ENCODE data around the gene SLC8B1. TPM values are rescaled to one million over a fixed set of nuclear protein-coding genes. Genes with fewer than 3 reads are reported as not detected.

Gene SLC8B1
- total RNA-seq, 1 experiment from 2014 or later, result 5.9 TPM

DNA sequence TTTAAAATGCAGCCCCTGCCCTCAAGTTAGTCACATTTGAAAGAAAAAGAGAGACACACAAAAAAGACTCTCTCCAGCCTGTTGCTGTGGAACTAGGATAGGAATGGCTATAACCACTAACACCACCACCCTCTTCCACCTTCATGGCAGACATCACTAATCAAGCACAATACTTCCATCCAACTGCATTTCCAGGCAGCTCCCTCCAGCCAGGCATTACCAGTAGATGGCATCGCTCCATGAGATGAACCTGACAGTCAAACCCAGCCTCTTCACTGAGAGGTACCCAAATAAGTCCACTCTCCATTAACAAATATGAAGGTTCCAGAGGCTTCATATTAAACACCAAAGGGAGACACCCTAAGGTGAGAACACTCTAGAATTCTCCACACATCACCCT is 24.4 kb downstream of the SLC8B1 start:
- H4K20me1 ChIP-seq (ENCODE audit: insufficient read depth, low read depth, low read length), result no peaks in the 10 kb centered on the region
- H3K27ac ChIP-seq (ENCODE audit: low read length), result no peak overlapping the region
- H3K36me3 ChIP-seq (ENCODE audit: insufficient read depth, low read length), result no peaks in the 10 kb centered on the region
- H3K79me2 ChIP-seq (ENCODE audit: low read length), result no peaks in the 10 kb centered on the region
- no peak overlapping the region for H3K4me2 ChIP-seq (ENCODE audit: low read depth, low read length, poor library complexity, severe bottlenecking)
- no peak overlapping the region for H3K9ac ChIP-seq (ENCODE audit: low read length)
- H2AFZ ChIP-seq (ENCODE audit: low read length), result no peak overlapping the region
- no peaks in the 10 kb centered on the region for H3K4me1 ChIP-seq (ENCODE audit: low read length)
- DNase-seq, result peak; percentile 54
- no peaks in the 10 kb centered on the region for H3K9me3 ChIP-seq (ENCODE audit: low read length)
- no peaks in the 10 kb centered on the region for H3K27me3 ChIP-seq (ENCODE audit: low read length)
- H3K9me2 ChIP-seq (replicated peaks; ENCODE audit: insufficient read depth, low read length), result no peaks in the 10 kb centered on the region
- H3K4me3 ChIP-seq (ENCODE audit: low read length), result no peak overlapping the region

DNA sequence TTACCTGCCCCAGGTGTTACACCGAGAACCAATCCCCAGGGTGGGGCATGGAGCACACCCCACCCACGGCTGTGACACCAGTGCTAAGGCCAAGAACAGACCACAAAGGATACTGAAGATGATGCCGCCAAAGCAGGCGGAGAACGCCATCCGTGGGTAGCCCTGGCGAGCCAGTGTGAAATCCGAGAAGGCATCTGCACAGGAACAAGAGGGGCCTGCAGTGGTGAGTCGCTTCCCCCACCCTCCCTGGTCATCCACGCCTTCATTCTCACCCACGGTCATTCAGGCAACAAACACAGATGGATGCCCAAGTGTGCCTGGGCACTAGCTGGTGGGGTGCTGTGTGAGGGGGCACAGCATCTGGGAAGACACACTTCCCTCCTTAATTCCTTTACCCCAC is 28.5 kb downstream of the SLC8B1 start:
- Histone ChIP-seq H3K4me3 (ENCODE audit: low read length) (no peak overlapping the region), H3K36me3 (ENCODE audit: insufficient read depth, low read length) (no peaks in the 10 kb centered on the region), H3K27me3 (ENCODE audit: low read length) (no peaks in the 10 kb centered on the region), H3K79me2 (ENCODE audit: low read length) (no peaks in the 10 kb centered on the region), H4K20me1 (ENCODE audit: insufficient read depth, low read depth, low read length) (no peaks in the 10 kb centered on the region), H3K4me1 (ENCODE audit: low read length) (no peaks in the 10 kb centered on the region), H3K9me3 (ENCODE audit: low read length) (no peaks in the 10 kb centered on the region), H3K4me2 (ENCODE audit: low read depth, low read length, poor library complexity, severe bottlenecking) (no peak overlapping the region), H3K9ac (ENCODE audit: low read length) (no peak overlapping the region), H3K9me2 (replicated peaks; ENCODE audit: insufficient read depth, low read length) (no peaks in the 10 kb centered on the region), H2AFZ (ENCODE audit: low read length) (no peak overlapping the region), H3K27ac (ENCODE audit: low read length) (no peak overlapping the region)
- DNase-seq, result no peak

DNA sequence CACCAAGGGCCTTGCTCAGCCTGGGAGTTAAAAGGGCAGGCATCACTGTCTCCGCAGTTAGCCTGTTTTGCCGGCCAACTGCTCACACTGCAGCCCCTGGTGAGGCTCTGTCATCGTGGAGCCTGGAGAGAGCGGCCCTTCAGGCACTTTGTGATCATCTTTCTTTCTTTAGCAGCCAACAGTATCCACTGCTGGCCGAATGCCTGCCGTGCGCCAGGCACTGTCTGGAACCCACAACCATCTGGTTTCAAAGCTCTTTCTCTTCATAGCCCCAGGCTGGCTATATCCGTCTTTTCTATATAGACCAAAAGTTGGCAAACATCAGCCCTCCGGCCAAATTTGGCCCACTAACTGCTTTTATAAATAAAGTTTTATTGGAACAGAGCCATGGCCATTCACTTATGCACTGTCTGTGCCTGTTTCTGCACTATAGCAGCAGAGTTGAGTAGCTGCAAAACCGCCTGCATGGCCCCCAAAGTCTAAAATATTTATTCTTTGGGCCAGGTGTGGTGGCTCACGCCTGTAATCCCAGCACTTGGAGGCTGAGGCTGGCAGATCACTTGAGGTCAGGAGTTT is 29.5 kb downstream of the SLC8B1 start:
- Histone ChIP-seq H3K79me2 (ENCODE audit: low read length) (no peaks in the 10 kb centered on the region), H3K4me2 (ENCODE audit: low read depth, low read length, poor library complexity, severe bottlenecking) (no peak overlapping the region), H3K9ac (ENCODE audit: low read length) (no peak overlapping the region), H3K4me1 (ENCODE audit: low read length) (no peaks in the 10 kb centered on the region), H3K9me3 (ENCODE audit: low read length) (no peaks in the 10 kb centered on the region), H3K36me3 (ENCODE audit: insufficient read depth, low read length) (no peaks in the 10 kb centered on the region), H3K9me2 (replicated peaks; ENCODE audit: insufficient read depth, low read length) (no peaks in the 10 kb centered on the region), H3K27me3 (ENCODE audit: low read length) (no peaks in the 10 kb centered on the region), H3K27ac (ENCODE audit: low read length) (no peak overlapping the region), H2AFZ (ENCODE audit: low read length) (no peak overlapping the region), H4K20me1 (ENCODE audit: insufficient read depth, low read depth, low read length) (no peaks in the 10 kb centered on the region), H3K4me3 (ENCODE audit: low read length) (no peak overlapping the region)
- no peak for DNase-seq

DNA sequence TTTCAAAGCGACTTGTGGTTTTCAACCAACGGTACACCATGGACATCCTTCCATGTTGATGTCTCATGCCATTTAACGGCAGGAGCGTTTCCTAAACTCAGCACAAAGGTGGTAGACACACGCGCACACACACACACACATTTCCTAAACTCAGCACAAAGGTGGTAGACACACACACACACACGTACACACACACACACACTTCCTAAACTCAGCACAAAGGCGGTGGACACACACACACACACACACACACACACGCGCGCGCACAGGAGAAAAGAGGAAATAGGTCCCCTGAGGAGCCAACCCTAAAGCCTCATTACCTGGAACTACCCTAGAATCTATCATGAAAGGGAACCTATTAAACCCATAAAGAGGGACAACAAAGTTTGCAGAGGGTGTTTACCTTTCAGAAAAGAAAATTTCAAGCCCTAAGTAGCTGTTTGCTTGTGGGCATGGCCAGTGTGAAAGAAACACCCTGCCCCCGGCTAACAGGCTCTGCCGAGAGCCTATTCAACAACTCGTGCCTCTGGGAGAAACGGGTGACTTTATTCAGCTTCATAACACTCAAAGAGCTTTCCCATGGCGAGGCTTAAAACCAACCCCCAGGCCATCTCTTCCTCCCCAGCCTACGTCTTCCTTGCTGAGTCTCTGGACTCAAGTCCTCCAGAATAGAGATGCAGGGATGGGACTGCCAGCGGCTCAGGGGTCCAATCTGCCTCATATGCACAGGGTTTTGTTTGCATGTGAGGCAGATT is 31.8 kb downstream of the SLC8B1 start:
- H3K4me2 ChIP-seq (ENCODE audit: low read depth, low read length, poor library complexity, severe bottlenecking), result no peak overlapping the region
- H3K79me2 ChIP-seq (ENCODE audit: low read length), result no peaks in the 10 kb centered on the region
- peaks cover 15% of the 10 kb centered on the region for H3K4me1 ChIP-seq (ENCODE audit: low read length)
- no peak overlapping the region for H3K27ac ChIP-seq (ENCODE audit: low read length)
- no peaks in the 10 kb centered on the region for H3K27me3 ChIP-seq (ENCODE audit: low read length)
- H3K4me3 ChIP-seq (ENCODE audit: low read length), result no peak overlapping the region
- H3K9me2 ChIP-seq (replicated peaks; ENCODE audit: insufficient read depth, low read length), result no peaks in the 10 kb centered on the region
- DNase-seq, result no peak
- no peaks in the 10 kb centered on the region; the same call in 1 of the 2 replicates for H4K20me1 ChIP-seq (ENCODE audit: insufficient read depth, low read depth, low read length)
- H2AFZ ChIP-seq (ENCODE audit: low read length), result no peak overlapping the region
- H3K9me3 ChIP-seq (ENCODE audit: low read length), result no peaks in the 10 kb centered on the region
- no peak overlapping the region for H3K9ac ChIP-seq (ENCODE audit: low read length)
- H3K36me3 ChIP-seq (ENCODE audit: insufficient read depth, low read length), result no peaks in the 10 kb centered on the region

DNA sequence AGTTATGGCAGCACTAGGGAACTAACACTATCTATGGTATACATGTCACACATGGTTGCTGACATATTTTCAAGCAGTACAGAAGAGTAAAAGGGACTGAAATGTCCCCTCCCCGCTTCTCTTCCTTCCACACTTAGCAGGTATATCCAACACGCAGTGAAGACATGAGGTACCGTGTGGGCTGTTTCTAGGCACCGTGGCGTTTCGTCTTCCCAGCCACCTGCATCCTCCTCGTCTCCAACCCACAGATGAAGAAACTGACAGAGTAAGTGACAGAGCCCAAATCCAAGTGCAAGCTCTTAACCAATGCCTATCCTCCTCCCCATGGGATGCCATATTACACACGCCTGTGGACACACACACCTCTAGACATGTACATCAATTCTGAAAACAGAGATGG is 32.4 kb downstream of the SLC8B1 start:
- H3K79me2 ChIP-seq (ENCODE audit: low read length), result no peaks in the 10 kb centered on the region
- H3K4me3 ChIP-seq (ENCODE audit: low read length), result no peak overlapping the region
- H3K27me3 ChIP-seq (ENCODE audit: low read length), result no peaks in the 10 kb centered on the region
- peaks cover 3% of the 10 kb centered on the region; the same call in 1 of the 2 replicates for H3K36me3 ChIP-seq (ENCODE audit: insufficient read depth, low read length)
- H2AFZ ChIP-seq (ENCODE audit: low read length), result no peak overlapping the region
- no peak overlapping the region for H3K9ac ChIP-seq (ENCODE audit: low read length)
- no peaks in the 10 kb centered on the region for H3K9me2 ChIP-seq (replicated peaks; ENCODE audit: insufficient read depth, low read length)
- H3K27ac ChIP-seq (ENCODE audit: low read length), result no peak overlapping the region
- no peak for DNase-seq
- peaks cover 21% of the 10 kb centered on the region for H3K4me1 ChIP-seq (ENCODE audit: low read length)
- no peaks in the 10 kb centered on the region; the same call in 1 of the 2 replicates for H4K20me1 ChIP-seq (ENCODE audit: insufficient read depth, low read depth, low read length)
- no peaks in the 10 kb centered on the region for H3K9me3 ChIP-seq (ENCODE audit: low read length)
- H3K4me2 ChIP-seq (ENCODE audit: low read depth, low read length, poor library complexity, severe bottlenecking), result no peak overlapping the region

DNA sequence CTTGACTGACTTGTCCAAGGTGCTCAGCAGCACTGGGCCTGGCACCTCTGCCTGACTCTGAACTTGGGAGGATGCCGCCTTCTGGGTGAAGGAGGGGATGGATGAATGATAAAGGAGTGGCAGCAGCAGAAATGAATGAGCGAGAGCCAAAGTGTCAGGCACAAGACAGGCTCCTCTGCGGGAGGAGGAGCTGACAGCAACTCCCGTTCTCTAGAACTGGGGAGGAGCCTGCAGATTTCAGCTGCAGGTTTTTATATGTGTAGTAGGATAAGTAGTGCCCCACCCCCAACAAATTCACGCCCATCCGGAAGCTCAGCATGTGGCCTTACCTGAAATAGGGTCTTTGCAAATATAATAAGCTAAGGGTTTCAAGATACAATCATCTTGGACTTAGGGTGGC is 33.1 kb downstream of the SLC8B1 start:
- peaks cover 3% of the 10 kb centered on the region; the same call in 1 of the 2 replicates for H3K36me3 ChIP-seq (ENCODE audit: insufficient read depth, low read length)
- H3K79me2 ChIP-seq (ENCODE audit: low read length), result no peaks in the 10 kb centered on the region
- no peaks in the 10 kb centered on the region for H3K9me3 ChIP-seq (ENCODE audit: low read length)
- H3K9me2 ChIP-seq (replicated peaks; ENCODE audit: insufficient read depth, low read length), result no peaks in the 10 kb centered on the region
- H3K4me2 ChIP-seq (ENCODE audit: low read depth, low read length, poor library complexity, severe bottlenecking), result no peak overlapping the region
- H2AFZ ChIP-seq (ENCODE audit: low read length), result no peak overlapping the region
- no peak overlapping the region for H3K4me3 ChIP-seq (ENCODE audit: low read length)
- H3K4me1 ChIP-seq (ENCODE audit: low read length), result peaks cover 27% of the 10 kb centered on the region
- no peaks in the 10 kb centered on the region; the same call in 1 of the 2 replicates for H4K20me1 ChIP-seq (ENCODE audit: insufficient read depth, low read depth, low read length)
- H3K27ac ChIP-seq (ENCODE audit: low read length), result no peak overlapping the region
- no peaks in the 10 kb centered on the region for H3K27me3 ChIP-seq (ENCODE audit: low read length)
- DNase-seq, result no peak
- H3K9ac ChIP-seq (ENCODE audit: low read length), result no peak overlapping the region

DNA sequence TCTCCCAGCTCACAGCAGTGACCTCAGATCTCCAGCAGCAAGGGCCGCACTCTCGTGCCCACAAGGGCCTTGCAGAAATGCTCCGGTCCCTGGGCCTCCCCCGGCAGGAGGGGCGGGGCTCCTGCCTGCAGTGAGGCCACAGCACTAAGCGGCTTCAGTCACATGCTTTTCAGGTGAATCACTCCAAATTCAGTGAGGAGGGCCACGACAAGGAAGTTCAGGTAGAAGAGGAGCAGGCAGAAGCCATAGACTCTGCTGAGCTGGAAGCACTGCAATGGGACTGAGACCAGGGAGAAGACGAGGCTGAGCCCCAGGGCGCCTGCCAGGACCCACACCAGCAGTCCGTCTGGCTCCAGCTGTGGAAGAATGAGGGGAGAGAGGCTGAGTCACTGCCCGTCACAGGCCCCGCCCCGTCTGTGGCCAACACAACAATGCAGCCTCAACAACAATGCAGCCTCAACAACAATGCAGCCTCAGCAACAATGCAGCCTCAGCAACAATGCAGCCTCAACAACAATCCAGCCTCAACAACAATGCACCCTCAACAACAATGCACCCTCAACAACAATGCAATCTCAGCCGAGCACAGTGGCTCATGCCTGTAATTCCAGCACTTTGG is 35.2 kb downstream of the SLC8B1 start:
- no peak overlapping the region for H3K4me2 ChIP-seq (ENCODE audit: low read depth, low read length, poor library complexity, severe bottlenecking)
- no peak overlapping the region for H3K9ac ChIP-seq (ENCODE audit: low read length)
- no peak overlapping the region for H2AFZ ChIP-seq (ENCODE audit: low read length)
- peaks cover 3% of the 10 kb centered on the region; the same call in 1 of the 2 replicates for H3K36me3 ChIP-seq (ENCODE audit: insufficient read depth, low read length)
- peaks cover 27% of the 10 kb centered on the region for H3K4me1 ChIP-seq (ENCODE audit: low read length)
- no peaks in the 10 kb centered on the region for H3K9me2 ChIP-seq (replicated peaks; ENCODE audit: insufficient read depth, low read length)
- no peaks in the 10 kb centered on the region for H3K9me3 ChIP-seq (ENCODE audit: low read length)
- no peaks in the 10 kb centered on the region for H3K27me3 ChIP-seq (ENCODE audit: low read length)
- no peaks in the 10 kb centered on the region; the same call in 1 of the 2 replicates for H4K20me1 ChIP-seq (ENCODE audit: insufficient read depth, low read depth, low read length)
- no peaks in the 10 kb centered on the region for H3K79me2 ChIP-seq (ENCODE audit: low read length)
- no peak overlapping the region for H3K4me3 ChIP-seq (ENCODE audit: low read length)
- H3K27ac ChIP-seq (ENCODE audit: low read length), result peak overlapping the region; percentile 53
- DNase-seq, result no peak

DNA sequence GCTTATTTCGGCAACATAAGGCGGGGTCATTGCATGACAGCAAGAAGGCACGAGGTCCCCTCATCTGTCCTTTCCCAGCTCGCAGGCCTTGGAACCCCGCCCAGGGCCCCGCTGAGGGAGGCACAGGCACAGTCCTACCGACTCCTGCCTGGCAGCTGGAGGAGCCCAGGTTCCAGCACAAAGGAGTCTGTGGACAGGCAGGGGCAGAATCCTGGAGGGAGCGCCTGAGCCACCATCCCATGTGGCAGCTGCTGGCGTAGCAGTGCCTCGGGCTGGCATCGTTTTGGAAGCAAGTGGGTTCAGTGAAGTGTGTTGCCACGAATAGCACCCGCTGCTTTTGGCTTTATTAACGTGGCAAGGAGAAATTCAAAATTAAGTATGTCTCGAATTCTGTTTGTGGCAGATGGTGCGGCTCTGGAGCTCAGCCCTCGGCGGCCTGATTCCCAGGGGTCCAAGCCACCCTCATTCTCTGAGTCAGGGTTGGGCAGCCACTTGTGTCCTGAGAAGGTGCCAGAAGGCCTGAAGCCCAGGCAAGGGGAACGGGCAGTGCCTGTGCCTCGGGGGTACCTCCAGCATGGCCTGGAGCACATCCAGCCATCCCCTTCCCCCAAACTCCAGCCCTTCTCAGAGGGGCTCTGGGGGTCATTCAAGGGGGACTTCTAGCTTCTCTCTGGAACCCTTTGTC is 35.9 kb downstream of the SLC8B1 start:
- Histone ChIP-seq H3K4me3 (ENCODE audit: low read length) (no peak overlapping the region), H3K36me3 (ENCODE audit: insufficient read depth, low read length) (peaks cover 3% of the 10 kb centered on the region; the same call in 1 of the 2 replicates), H3K9me3 (ENCODE audit: low read length) (no peaks in the 10 kb centered on the region), H2AFZ (ENCODE audit: low read length) (no peak overlapping the region), H4K20me1 (ENCODE audit: insufficient read depth, low read depth, low read length) (no peaks in the 10 kb centered on the region; the same call in 1 of the 2 replicates), H3K27me3 (ENCODE audit: low read length) (no peaks in the 10 kb centered on the region), H3K9me2 (replicated peaks; ENCODE audit: insufficient read depth, low read length) (no peaks in the 10 kb centered on the region), H3K9ac (ENCODE audit: low read length) (no peak overlapping the region; the same call in 1 of the 2 replicates), H3K27ac (ENCODE audit: low read length) (peak overlapping the region; percentile 53), H3K79me2 (ENCODE audit: low read length) (no peaks in the 10 kb centered on the region), H3K4me2 (ENCODE audit: low read depth, low read length, poor library complexity, severe bottlenecking) (peak overlapping the region; percentile 41), H3K4me1 (ENCODE audit: low read length) (peaks cover 27% of the 10 kb centered on the region)
- DNase-seq, result peak; percentile 62

Data from Karpas-422 (cell line).